Measurements from ENCODE around the gene ANO5. TPM values are rescaled to one million over a fixed set of nuclear protein-coding genes. Genes with fewer than 3 reads are reported as not detected.
"Not testable (repeated sequence)": the region's sequence is repeated elsewhere in the genome, so short reads cannot be mapped to it uniquely, and the experiment has no call there.

ANO5 gene
- total and polyA plus RNA-seq, 2 donors (not counting 3 experiments of a cell fraction or from before 2014, with no cell fraction given): 0.32 to 0.46 TPM

DNA sequence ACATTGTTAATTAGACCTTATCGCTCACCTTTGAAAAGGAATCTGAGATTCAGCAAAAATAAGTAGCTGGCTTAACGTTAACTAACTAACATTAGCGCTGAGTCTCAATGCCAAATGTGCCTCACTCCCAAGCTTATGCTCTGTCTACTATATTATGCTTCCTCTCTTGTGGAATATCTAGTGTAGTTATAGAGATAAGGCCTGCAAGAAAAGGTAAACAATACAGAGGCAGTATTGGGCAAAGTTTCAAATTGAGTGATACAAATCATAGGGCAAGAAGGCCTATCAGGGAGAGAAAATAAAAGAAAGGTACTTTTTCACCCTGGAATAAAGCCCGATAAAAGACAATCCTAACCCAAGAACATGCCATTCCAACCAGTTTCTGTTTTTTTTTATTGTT lies 83.7 kb downstream of the ANO5 start:
- ChIA-PET POLR2A (no interaction called here), CTCF (interaction anchor here (0.7 kb wide), 1 partner anchor 27 kb away, joined by 3 read pairs; no protein-coding TSS in a partner anchor)
- Histone ChIP-seq H3K9ac (replicated peaks; ENCODE audit: extremely low read depth, insufficient read depth, low read length) (no peak overlapping the region), H3K27ac (ENCODE audit: insufficient read depth, low read depth, low read length) (no peak overlapping the region), H3K27me3 (ENCODE audit: control insufficient read depth in 2 of 2, insufficient read depth in 2 of 2, low read length in 2 of 2) (no peaks in the 10 kb centered on the region), H3K4me1 (ENCODE audit: control insufficient read depth, extremely low read depth, insufficient read depth, low read length) (no peaks in the 10 kb centered on the region), H3K4me3 (replicated peaks in 1 of 3; ENCODE audit: insufficient read depth in 1 of 3, low read depth in 1 of 3, low read length in 3 of 3) (no peak overlapping the region), H2AFZ (ENCODE audit: low read depth, low read length) (no peak overlapping the region), H3K9me1 (replicated peaks; ENCODE audit: control insufficient read depth, extremely low read depth, insufficient read depth, low read length) (no peaks in the 10 kb centered on the region), H3K4me2 (ENCODE audit: insufficient read depth, low read length) (no peak overlapping the region), H3K79me2 (ENCODE audit: control insufficient read depth, insufficient read depth, low read length) (no peaks in the 10 kb centered on the region), H3K9me3 (replicated peaks; ENCODE audit: control insufficient read depth, insufficient read depth, low read length) (no peaks in the 10 kb centered on the region), H3K36me3 (ENCODE audit: control insufficient read depth in 2 of 2, extremely low read depth in 1 of 2, insufficient read depth in 2 of 2, low read length in 2 of 2) (no peaks in the 10 kb centered on the region), H4K20me1 (replicated peaks; ENCODE audit: control insufficient read depth, extremely low read depth, insufficient read depth, low read length) (no peaks in the 10 kb centered on the region)
- FAIRE-seq (no peak), DNase-seq (ENCODE audit: low read depth, low spot score) (peak; percentile 1)
- no TSS peak for BruUV-seq (replicated peaks)
- dilution Hi-C loops (cut with MboI; ENCODE audit: extremely low pct_ligation_motif_present, low sequenced_read_pairs) (no loop called here), intact Hi-C loops (cut with micrococcal nuclease) (no loop called here)
- TF ChIP-seq JUN (IDR thresholded peaks at IDR 0.05; ENCODE audit: borderline replicate concordance, insufficient read depth, insufficient read length, low read depth): no peak
- no peak for TF ChIP-seq EZH2 (IDR thresholded peaks at IDR 0.05; ENCODE audit: borderline replicate concordance, low read depth, low read length, severe bottlenecking)
- TF ChIP-seq FOS (IDR thresholded peaks at IDR 0.05; ENCODE audit: borderline replicate concordance, insufficient read depth, low read length): no peak
- no peak for TF ChIP-seq MYC (IDR thresholded peaks at IDR 0.05; ENCODE audit: low read depth, low read length)
- no peak for TF ChIP-seq POLR2A (IDR thresholded peaks at IDR 0.05; ENCODE audit: low read depth, low read length)
- no peak for TF ChIP-seq GATA2 (IDR thresholded peaks at IDR 0.05; ENCODE audit: insufficient read depth, insufficient read length, low read depth, low read length)
- TF ChIP-seq POLR2AphosphoS5 (IDR thresholded peaks at IDR 0.05; ENCODE audit: insufficient read depth, low read depth, low read length): no peak
- TF ChIP-seq, protein P1, sequence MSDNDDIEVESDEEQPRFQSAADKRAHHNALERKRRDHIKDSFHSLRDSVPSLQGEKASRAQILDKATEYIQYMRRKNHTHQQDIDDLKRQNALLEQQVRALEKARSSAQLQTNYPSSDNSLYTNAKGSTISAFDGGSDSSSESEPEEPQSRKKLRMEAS (IDR thresholded peaks at IDR 0.05; ENCODE audit: insufficient read depth, insufficient read length): no peak
- TF ChIP-seq, protein P2, sequence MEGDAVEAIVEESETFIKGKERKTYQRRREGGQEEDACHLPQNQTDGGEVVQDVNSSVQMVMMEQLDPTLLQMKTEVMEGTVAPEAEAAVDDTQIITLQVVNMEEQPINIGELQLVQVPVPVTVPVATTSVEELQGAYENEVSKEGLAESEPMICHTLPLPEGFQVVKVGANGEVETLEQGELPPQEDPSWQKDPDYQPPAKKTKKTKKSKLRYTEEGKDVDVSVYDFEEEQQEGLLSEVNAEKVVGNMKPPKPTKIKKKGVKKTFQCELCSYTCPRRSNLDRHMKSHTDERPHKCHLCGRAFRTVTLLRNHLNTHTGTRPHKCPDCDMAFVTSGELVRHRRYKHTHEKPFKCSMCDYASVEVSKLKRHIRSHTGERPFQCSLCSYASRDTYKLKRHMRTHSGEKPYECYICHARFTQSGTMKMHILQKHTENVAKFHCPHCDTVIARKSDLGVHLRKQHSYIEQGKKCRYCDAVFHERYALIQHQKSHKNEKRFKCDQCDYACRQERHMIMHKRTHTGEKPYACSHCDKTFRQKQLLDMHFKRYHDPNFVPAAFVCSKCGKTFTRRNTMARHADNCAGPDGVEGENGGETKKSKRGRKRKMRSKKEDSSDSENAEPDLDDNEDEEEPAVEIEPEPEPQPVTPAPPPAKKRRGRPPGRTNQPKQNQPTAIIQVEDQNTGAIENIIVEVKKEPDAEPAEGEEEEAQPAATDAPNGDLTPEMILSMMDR (IDR thresholded peaks at IDR 0.05; ENCODE audit: extremely low read depth in 1 of 2, insufficient read depth in 1 of 2, low read depth in 1 of 2, low read length in 2 of 2): no peak

GRCh38 chr11:22284991-22285390 lies 92.1 kb downstream of the ANO5 start:
- H3K4me1 ChIP-seq (ENCODE audit: control insufficient read depth, extremely low read depth, insufficient read depth, low read length); H4K20me1 ChIP-seq (replicated peaks; ENCODE audit: control insufficient read depth, extremely low read depth, insufficient read depth, low read length); H3K9me1 ChIP-seq (replicated peaks; ENCODE audit: control insufficient read depth, extremely low read depth, insufficient read depth, low read length); H3K9me3 ChIP-seq (replicated peaks; ENCODE audit: control insufficient read depth, insufficient read depth, low read length); POLR2A ChIA-PET; H3K4me2 ChIP-seq (ENCODE audit: insufficient read depth, low read length); H3K27ac ChIP-seq (ENCODE audit: insufficient read depth, low read depth, low read length); DNase-seq (ENCODE audit: low read depth, low spot score); dilution Hi-C loops (cut with MboI; ENCODE audit: extremely low pct_ligation_motif_present, low sequenced_read_pairs); H3K9ac ChIP-seq (replicated peaks; ENCODE audit: extremely low read depth, insufficient read depth, low read length); intact Hi-C loops (cut with micrococcal nuclease); H3K27me3 ChIP-seq (ENCODE audit: control insufficient read depth in 2 of 2, insufficient read depth in 2 of 2, low read length in 2 of 2); H3K4me3 ChIP-seq (replicated peaks in 1 of 3; ENCODE audit: insufficient read depth in 1 of 3, low read depth in 1 of 3, low read length in 3 of 3); H3K36me3 ChIP-seq (ENCODE audit: control insufficient read depth in 2 of 2, extremely low read depth in 1 of 2, insufficient read depth in 2 of 2, low read length in 2 of 2); BruUV-seq (replicated peaks); FAIRE-seq; H3K79me2 ChIP-seq (ENCODE audit: control insufficient read depth, insufficient read depth, low read length); CTCF ChIA-PET; H2AFZ ChIP-seq (ENCODE audit: low read depth, low read length): not testable (repeated sequence)
